HG03039 (cell line): ENCODE data around the gene ROPN1L.
"Not testable (repeated sequence)": the region's sequence is repeated elsewhere in the genome, so short reads cannot be mapped to it uniquely, and the experiment has no call there.

Experiments
- ATAC-seq: cut with Tn5 transposase; IDR thresholded peaks from one replicate; pipeline ENCODE4 v1.9.1; 2021; ENCODE audit warnings: mild to moderate bottlenecking, moderate library complexity; ENCODE audit not compliant: unreplicated experiment

The ROPN1L gene

DNA sequence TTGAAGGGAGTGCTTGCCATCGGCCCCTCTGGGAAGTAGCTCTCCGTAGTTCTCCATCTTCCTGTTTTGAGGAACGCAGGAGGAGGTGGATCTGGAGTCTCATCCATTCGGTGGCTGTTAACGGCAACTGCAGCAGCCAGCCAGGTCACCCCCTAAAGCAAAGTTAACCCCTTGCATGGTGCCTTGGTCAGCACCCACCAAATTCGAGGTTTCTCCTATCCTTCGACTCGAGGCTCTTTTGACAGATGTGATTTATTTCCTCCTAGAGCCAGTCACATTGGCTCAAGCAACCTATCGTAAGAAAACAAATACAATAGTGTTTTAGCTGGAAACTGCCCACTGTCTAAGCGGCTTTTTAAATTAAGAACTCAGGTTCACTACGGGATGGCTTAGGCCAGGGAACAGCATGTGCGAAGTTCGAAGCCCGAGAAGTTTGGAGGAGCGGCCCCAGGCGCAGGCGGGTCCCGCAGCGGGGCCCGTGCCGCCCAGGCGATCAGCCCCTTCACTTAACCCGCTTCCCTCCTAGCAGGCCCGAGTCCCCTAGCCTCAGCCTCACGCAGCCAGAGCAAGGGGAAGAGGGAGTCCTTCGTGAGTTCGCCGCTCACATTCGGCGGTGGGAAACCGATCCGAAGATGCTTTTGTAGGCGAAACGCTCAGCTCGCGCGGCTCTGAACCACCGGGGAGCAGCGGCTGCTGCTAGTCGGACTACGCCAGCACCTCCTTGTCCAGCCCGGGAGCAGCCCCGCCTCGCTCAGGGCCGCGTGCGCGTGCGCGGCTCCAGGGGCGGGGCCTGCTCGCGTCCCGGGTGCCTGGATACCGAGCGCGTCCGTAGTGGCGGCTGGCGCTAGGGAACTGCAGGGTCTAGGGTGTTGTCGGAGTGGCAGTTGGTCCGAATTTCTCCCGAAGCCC is at the start of gene ROPN1L:
TSS of gene ROPN1L (plus strand) at position 797 of the 909 bp plus-strand sequence. CDS start 289 bp downstream, outside the sequence.
- ATAC-seq: peak; percentile 98

DNA sequence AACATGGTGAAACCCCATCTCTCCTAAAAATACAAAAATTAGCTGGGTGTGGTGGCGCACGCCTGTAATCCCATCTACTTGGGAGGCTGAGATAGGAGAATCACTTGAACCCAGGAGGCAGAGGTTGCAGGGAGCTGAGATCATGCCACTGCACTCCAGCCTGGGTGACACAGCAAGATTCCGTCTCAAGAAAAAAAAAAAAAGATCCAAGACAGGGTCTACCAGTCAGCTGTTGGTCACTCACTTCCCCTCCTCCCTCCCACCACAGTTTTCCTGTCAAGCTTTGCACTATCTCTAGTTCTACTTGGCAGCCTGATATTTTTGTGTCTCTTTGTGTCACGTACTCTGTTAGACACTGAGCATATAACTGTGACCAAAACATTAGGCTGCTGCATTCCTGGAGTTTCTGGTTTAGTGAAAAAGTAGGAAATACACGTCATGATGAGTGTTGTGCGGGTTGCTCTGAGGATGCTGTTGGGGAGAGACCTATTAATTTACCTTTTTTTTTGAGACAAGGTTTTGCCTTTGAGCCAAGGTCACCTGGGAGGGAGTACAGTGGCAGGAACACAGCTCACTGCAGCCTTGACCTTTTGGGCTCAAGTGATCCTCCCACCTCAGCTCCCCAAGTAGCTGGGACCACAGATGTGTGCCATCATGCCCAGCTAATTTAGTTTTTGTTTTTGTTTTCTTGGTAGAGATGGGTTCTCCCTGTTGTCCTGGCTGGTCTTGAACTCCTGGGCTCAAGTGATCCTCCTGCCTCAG is 48.9 kb upstream of the ROPN1L start:
- not testable (repeated sequence) for ATAC-seq

DNA sequence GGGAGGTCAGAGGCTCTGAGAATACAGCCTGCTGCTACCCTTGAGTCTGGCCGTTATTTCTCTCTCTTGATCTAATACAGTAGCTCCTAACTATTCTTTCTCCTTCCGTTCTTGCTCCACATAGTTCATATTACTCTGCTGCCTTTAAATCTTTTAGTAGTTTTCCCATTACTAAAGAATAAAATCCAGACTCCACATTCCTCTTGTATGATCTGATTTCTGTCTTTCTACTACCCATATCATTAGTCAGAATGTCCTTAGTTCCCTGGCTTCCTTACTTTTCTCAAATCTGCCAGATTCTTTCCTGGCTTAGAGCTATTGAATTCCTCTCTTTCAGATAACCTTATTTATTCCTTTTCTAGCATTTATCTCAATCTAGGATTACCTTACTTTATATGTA is 48.2 kb upstream of the ROPN1L start:
- ATAC-seq: no peak

- no peak for ATAC-seq
Observed at GRCh38 chr5:10396552-10396951, 45.1 kb upstream of the ROPN1L start.

DNA sequence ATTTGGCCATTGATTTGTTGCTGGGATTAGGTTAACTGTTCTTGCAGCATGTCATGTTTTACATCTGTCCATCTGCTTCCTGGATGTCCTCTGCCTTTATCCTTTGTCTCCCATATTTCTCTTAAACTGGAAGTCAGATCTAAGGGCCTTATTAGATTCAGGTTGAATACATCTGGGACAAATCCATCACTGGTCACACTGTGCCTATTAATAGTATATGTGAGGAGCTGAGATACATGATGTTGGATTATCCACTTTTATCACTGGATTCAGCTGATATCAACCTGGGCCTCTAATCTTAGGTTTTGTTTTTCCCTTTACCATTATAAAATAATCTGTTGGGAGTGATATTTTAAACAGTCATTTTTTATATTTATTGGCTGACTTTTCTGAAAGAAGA is 41.8 kb upstream of the ROPN1L start:
- ATAC-seq: no peak

- no peak for ATAC-seq
Observed at GRCh38 chr5:10400411-10400810, 41.3 kb upstream of the ROPN1L start.

GRCh38 chr5:10400831-10401230 is 40.8 kb upstream of the ROPN1L start:
- no peak for ATAC-seq

GRCh38 chr5:10401498-10401897 is 40.2 kb upstream of the ROPN1L start:
- ATAC-seq: peak; percentile 65

- ATAC-seq: no peak
Observed at GRCh38 chr5:10403829-10404228, 37.9 kb upstream of the ROPN1L start.

DNA sequence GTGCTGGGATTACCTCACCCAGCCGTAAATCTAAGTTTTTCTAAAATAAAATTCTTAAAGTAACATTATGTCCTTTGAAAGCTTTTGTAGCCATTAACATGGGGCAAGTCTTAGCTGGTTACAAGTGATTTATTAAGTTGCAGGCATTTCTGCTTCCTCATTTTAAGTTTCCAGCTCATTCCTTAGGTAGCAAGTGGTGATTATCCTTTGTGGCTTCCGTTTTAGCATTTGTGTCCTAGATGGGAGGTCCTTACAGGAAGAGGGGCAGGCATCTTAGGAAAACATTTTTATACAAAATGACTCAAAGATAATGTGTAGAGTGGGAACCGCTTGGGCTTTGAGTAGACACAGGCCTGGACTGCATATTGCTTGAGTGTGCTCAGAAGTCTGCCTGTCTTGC is 35.0 kb upstream of the ROPN1L start:
- ATAC-seq: no peak

GRCh38 chr5:10409504-10409903 is 32.2 kb upstream of the ROPN1L start:
- no peak for ATAC-seq

GRCh38 chr5:10410662-10411061 is 31.0 kb upstream of the ROPN1L start:
- ATAC-seq: no peak

DNA sequence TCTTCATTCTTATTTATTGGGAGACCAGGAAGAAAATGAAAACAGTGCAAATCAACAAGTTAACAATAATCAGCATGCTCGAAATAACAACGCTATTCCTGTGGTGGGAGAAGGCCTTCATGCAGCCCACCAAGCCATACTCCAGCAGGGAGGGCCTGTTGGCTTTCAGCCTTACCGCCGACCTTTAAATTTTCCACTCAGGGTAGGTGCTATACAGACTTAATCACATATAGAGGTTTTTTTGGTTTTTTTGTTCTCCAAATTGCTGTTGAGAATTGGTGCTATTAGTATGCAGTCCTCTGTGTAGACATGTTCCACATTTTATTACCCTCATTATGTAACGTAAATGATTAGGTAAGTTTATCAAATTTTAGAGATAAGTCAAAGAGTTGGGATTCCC is 30.3 kb upstream of the ROPN1L start:
- no peak for ATAC-seq

GRCh38 chr5:10416868-10417267 is 24.8 kb upstream of the ROPN1L start:
- ATAC-seq: no peak

- peak; percentile 71 for ATAC-seq
Observed at GRCh38 chr5:10418654-10419345, 22.9 kb upstream of the ROPN1L start.

GRCh38 chr5:10420468-10420867 is 21.2 kb upstream of the ROPN1L start:
- ATAC-seq: no peak

DNA sequence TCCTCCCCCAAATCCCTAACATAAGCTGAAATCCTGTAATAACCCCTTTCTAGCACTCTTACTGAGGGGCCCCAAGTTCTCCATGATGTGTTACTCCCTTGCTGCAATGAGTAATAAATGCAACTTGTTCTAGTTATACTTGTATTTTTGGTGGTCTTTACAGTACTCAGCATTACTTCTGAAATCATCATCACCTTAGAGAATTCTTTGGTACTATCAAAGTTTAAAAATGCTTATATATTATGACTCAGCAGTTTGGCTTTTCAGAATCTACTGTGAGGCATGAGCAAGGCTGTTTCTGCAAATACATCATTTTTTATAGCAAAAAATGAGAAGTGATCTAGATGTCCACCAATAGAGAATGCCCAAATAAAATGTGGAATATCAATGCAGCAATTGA is 20.7 kb upstream of the ROPN1L start:
- no peak for ATAC-seq

GRCh38 chr5:10421896-10422691 is 19.6 kb upstream of the ROPN1L start:
- ATAC-seq: no peak

- no peak for ATAC-seq
Observed at GRCh38 chr5:10423022-10423421, 18.7 kb upstream of the ROPN1L start.

DNA sequence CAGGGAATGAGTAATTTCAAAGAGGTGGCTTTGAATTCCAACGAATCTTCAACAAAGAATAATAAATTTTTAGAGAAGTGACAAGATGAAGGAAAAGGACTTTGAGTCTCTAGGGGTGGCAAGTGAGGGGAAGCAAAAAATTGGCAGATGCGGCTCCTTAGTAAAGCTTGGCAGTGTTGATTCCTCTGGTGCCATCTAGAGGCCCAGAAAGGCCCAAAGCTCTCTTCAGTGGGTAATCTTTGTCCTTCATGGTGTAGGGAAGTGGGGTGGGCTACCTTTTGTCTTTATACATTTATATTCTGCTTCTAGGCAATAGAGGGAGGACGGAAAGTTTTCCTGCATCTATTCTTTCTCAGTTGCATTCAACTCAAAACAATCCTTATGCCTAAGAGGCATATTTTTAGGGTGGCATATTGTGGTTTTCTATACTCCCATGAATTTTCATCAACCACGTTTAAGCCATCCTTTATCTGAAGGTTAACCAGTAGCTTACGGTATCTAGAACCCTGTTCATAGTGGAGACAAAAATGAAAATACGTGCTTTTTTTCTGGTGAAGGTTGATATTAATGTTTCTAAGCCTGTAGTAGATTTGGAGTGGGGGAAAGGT is 17.5 kb upstream of the ROPN1L start:
- no peak for ATAC-seq
